ENCODE results near the gene NEK4. TPM values are rescaled to one million over a fixed set of nuclear protein-coding genes. Genes with fewer than 3 reads are reported as not detected.

NEK4 gene
- total RNA-seq, 1 experiment from 2014 or later, result 36.2 TPM

- ChIA-PET CTCF (no interaction called here), POLR2A (no interaction called here), RAD21 (ENCODE audit: low non-redundant PET in 1 of 2, low total read pairs in 2 of 2, uncharacterized antibody in 2 of 2, unreplicated experiment in 2 of 2) (no interaction called here)
- H4K20me1 ChIP-seq (ENCODE audit: insufficient read depth), result no peaks in the 10 kb centered on the region
- no peak for ATAC-seq
- no peak within 1 kb of the TSS for H3K4me3 ChIP-seq (replicated peaks in 1 of 2; ENCODE audit: low read depth in 1 of 2, low read length in 2 of 2)
- H3K9me2 ChIP-seq (ENCODE audit: insufficient read depth), result no peaks in the 10 kb centered on the region
- intact Hi-C loops (cut with micrococcal nuclease), result no loop called here
- H3K9me3 ChIP-seq (ENCODE audit: control insufficient read depth in 1 of 2, insufficient read depth in 1 of 2, low read depth in 1 of 2, low read length in 2 of 2), result no peaks in the 10 kb centered on the region
- no peak for DNase-seq (ENCODE audit: low read depth, low spot score)
- H3K79me2 ChIP-seq (ENCODE audit: insufficient read depth, low read length), result no peaks in the 10 kb centered on the region
- H3K27me3 ChIP-seq (ENCODE audit: insufficient read depth, low read length), result no peaks in the 10 kb centered on the region
- H2AFZ ChIP-seq (ENCODE audit: low read depth, low read length, poor library complexity, severe bottlenecking), result no peak within 1 kb of the TSS
- H3K4me2 ChIP-seq (ENCODE audit: low read length), result no peak within 1 kb of the TSS
- H3K36me3 ChIP-seq (ENCODE audit: control insufficient read depth in 1 of 2, insufficient read depth in 2 of 2, low read length in 2 of 2), result no peaks in the 10 kb centered on the region
- peaks cover 0 to 7% of the 10 kb centered on the region in 2 experiments; a peak in 1 of 4 replicates for H3K4me1 ChIP-seq (ENCODE audit: control insufficient read depth in 1 of 2, insufficient read depth in 2 of 2, low read length in 2 of 2)
- no peak within 1 kb of the TSS for H3K27ac ChIP-seq (ENCODE audit: low read depth, low read length)
- H3K9ac ChIP-seq (ENCODE audit: low read length), result no peak within 1 kb of the TSS
- no peak for TF ChIP-seq EZH2phosphoT487 (IDR thresholded peaks at IDR 0.05; ENCODE audit: borderline replicate concordance)
- TF ChIP-seq CTCF (IDR thresholded peaks at IDR 0.05 in 2 of 3, conservative IDR thresholded peaks at IDR 0.05 in 1 of 3; ENCODE audit: borderline replicate concordance in 1 of 3, insufficient read depth in 1 of 3, low read depth in 2 of 3, low read length in 2 of 3), result no peak
- no peak for TF ChIP-seq RAD21 (IDR thresholded peaks at IDR 0.05; ENCODE audit: low read depth)
- no peak for TF ChIP-seq ZBTB33 (IDR thresholded peaks at IDR 0.05; ENCODE audit: extremely low read depth, insufficient replicate concordance, low read length)
- no peak for TF ChIP-seq SIN3A (IDR thresholded peaks at IDR 0.05; ENCODE audit: low read depth)
- no peak for TF ChIP-seq TCF7L2 (IDR thresholded peaks at IDR 0.05; ENCODE audit: borderline replicate concordance, extremely low read depth, insufficient read depth, insufficient read length)
- no peak for TF ChIP-seq EZH2 (IDR thresholded peaks at IDR 0.05)
- TF ChIP-seq CEBPB (IDR thresholded peaks at IDR 0.05; ENCODE audit: low read depth), result no peak
- TF ChIP-seq REST (IDR thresholded peaks at IDR 0.05; ENCODE audit: low read depth), result no peak
- no peak for TF ChIP-seq CBX3 (IDR thresholded peaks at IDR 0.05; ENCODE audit: low read depth)
- no peak for TF ChIP-seq FOSL1 (IDR thresholded peaks at IDR 0.05; ENCODE audit: low read depth)
- no peak for TF ChIP-seq YY1 (IDR thresholded peaks at IDR 0.05; ENCODE audit: extremely low read depth, insufficient replicate concordance, low read depth, low read length)
- TF ChIP-seq POLR2AphosphoS5 (IDR thresholded peaks at IDR 0.05; ENCODE audit: low read depth, low read length), result no peak
- TF ChIP-seq ZFX (IDR thresholded peaks at IDR 0.05), result no peak
- no peak for TF ChIP-seq ELF1 (IDR thresholded peaks at IDR 0.05; ENCODE audit: borderline replicate concordance, low read depth)
- no peak for TF ChIP-seq ZNF274 (IDR thresholded peaks at IDR 0.05; ENCODE audit: low read depth, low read length)
- TF ChIP-seq SP1 (IDR thresholded peaks at IDR 0.05; ENCODE audit: low read depth), result no peak
- no TSS peak for BruUV-seq (replicated peaks)
Observed at GRCh38 chr3:52794612-52795099, 23.9 kb upstream of the NEK4 start, which contains the start of gene ITIH3. ITIH3 (plus strand) TSS chr3:52794796; CDS start chr3:52794804, 8 bp downstream.
